Smooth muscle cell (in vitro differentiated cells): ENCODE measurements around the gene DRD1. TPM values are rescaled to one million over a fixed set of nuclear protein-coding genes. Genes with fewer than 3 reads are reported as not detected.

Experiments
- DNase-seq: peaks from one replicate; lab custom pipeline; 2025; ENCODE audit not compliant: unreplicated experiment; lab: John Stamatoyannopoulos, UW
- H2AFZ ChIP-seq: fragments of 200-600 bp; sonication (generic); 2 replicates; pipeline ENCODE4 v1.6.0; 2016; ENCODE audit warnings: antibody characterized with exemption, low read depth, mild to moderate bottlenecking
- H3F3A ChIP-seq: fragments of 200-600 bp; sonication (generic); 2 replicates; pipeline ENCODE4 v1.6.0; 2017; ENCODE audit warnings: antibody characterized with exemption, low read depth
- H3K27ac ChIP-seq: fragments of 200-600 bp; sonication (generic); 2 replicates; pipeline ENCODE4 v1.5.1; 2016; ENCODE audit warnings: low read depth, mild to moderate bottlenecking
- H3K27me3 ChIP-seq: fragments of 200-600 bp; sonication (generic); 2 replicates; pipeline ENCODE4 v1.6.1; 2016; ENCODE audit warnings: low read depth, mild to moderate bottlenecking
- H3K36me3 ChIP-seq: fragments of 200-600 bp; sonication (generic); 2 replicates; pipeline ENCODE4 v1.5.1; 2016; ENCODE audit warnings: low read depth
- H3K4me1 ChIP-seq: fragments of 200-600 bp; sonication (generic); 2 replicates; pipeline ENCODE4 v1.5.1; 2016; ENCODE audit warnings: low read depth
- H3K4me2 ChIP-seq: fragments of 200-600 bp; sonication (generic); 2 replicates; pipeline ENCODE4 v1.6.0; 2016; ENCODE audit warnings: mild to moderate bottlenecking
- H3K4me3 ChIP-seq: fragments of 200-600 bp; sonication (generic); 2 replicates; pipeline ENCODE4 v1.5.1; 2016; ENCODE audit warnings: mild to moderate bottlenecking
- H3K79me2 ChIP-seq: fragments of 200-600 bp; sonication (generic); 2 replicates; pipeline ENCODE4 v1.6.0; 2016; ENCODE audit warnings: low read depth, mild to moderate bottlenecking
- H3K9ac ChIP-seq: fragments of 200-600 bp; sonication (generic); 2 replicates; pipeline ENCODE4 v1.6.0; 2016; ENCODE audit warnings: low read depth
- H3K9me3 ChIP-seq: fragments of 200-600 bp; sonication (generic); replicated peaks from 2 replicates; pipeline ENCODE4 v1.5.1; 2016; ENCODE audit warnings: low read depth
- H4K20me1 ChIP-seq: fragments of 200-600 bp; sonication (generic); 2 replicates; pipeline ENCODE4 v1.6.0; 2016; ENCODE audit warnings: low read depth
- CTCF ChIP-seq: fragments of 200-600 bp; sonication (generic); IDR thresholded peaks from 2 replicates; pipeline ENCODE4 v1.5.1; 2017; ENCODE audit warnings: borderline replicate concordance, mild to moderate bottlenecking, antibody characterized with exemption; ENCODE audit not compliant: insufficient read depth, poor library complexity, severe bottlenecking
- WGBS: methylation state at CpG from one replicate; pipeline ENCODE4 v1.1.7; 2016; ENCODE audit warnings: low lambda C conversion rate; 5-methylcytosine and 5-hydroxymethylcytosine counted together
- polyA plus RNA-seq: library from polyadenylated mRNA; unstranded; fragments of >200 nt; fragmentation: Nextera tagmentation; extraction: Ambion mirVana; gene quantifications from 2 replicates; pipeline ENCODE4 v1.2.1, GENCODE V29; 2016
- total RNA-seq: library from RNA; depleted of rRNA; stranded (reverse); fragments of >200 nt; gene quantifications from 2 replicates; pipeline ENCODE4 v1.2.3, GENCODE V29; 2014

The DRD1 gene
- total and polyA plus RNA-seq, 2 experiments from 2014 or later, result 0.32 to 1.3 TPM

GRCh38 chr5:175491223-175491622 lies 47.2 kb upstream of the DRD1 start:
- Histone ChIP-seq H3K27ac (no peak overlapping the region), H3K79me2 (peaks cover 66% of the 10 kb centered on the region), H4K20me1 (peaks cover 98% of the 10 kb centered on the region), H3K4me2 (no peak overlapping the region), H3K4me1 (no peaks in the 10 kb centered on the region), H3K9me3 (no peaks in the 10 kb centered on the region), H3K9ac (no peak overlapping the region), H3K4me3 (no peak overlapping the region), H3K27me3 (no peaks in the 10 kb centered on the region), H3F3A (no peaks in the 10 kb centered on the region), H2AFZ (no peak overlapping the region), H3K36me3 (no peaks in the 10 kb centered on the region)
- DNase-seq, result no peak
- TF ChIP-seq CTCF, result no peak
- 82% methylated on average over 6 of the region's 6 CpGs for WGBS

- Histone ChIP-seq H3K27me3 (no peaks in the 10 kb centered on the region), H3K4me1 (no peaks in the 10 kb centered on the region), H2AFZ (no peak overlapping the region), H4K20me1 (peaks cover 98% of the 10 kb centered on the region), H3K79me2 (peaks cover 73% of the 10 kb centered on the region), H3K9ac (no peak overlapping the region), H3F3A (no peaks in the 10 kb centered on the region), H3K4me2 (no peak overlapping the region), H3K9me3 (no peaks in the 10 kb centered on the region), H3K36me3 (no peaks in the 10 kb centered on the region), H3K27ac (no peak overlapping the region), H3K4me3 (no peak overlapping the region)
- WGBS, result 92% methylated on average over 6 of the region's 6 CpGs
- TF ChIP-seq CTCF, result no peak
- no peak for DNase-seq
Measured at GRCh38 chr5:175489693-175490443, 45.9 kb upstream of the DRD1 start.

GRCh38 chr5:175487514-175488222 lies 43.7 kb upstream of the DRD1 start:
- Histone ChIP-seq H3K79me2 (peaks cover 95% of the 10 kb centered on the region), H2AFZ (no peak overlapping the region), H3K27ac (no peak overlapping the region), H3K36me3 (no peaks in the 10 kb centered on the region), H3K4me2 (no peak overlapping the region), H4K20me1 (peaks cover 100% of the 10 kb centered on the region), H3K9me3 (no peaks in the 10 kb centered on the region), H3K4me1 (no peaks in the 10 kb centered on the region), H3K4me3 (no peak overlapping the region), H3F3A (no peaks in the 10 kb centered on the region), H3K27me3 (no peaks in the 10 kb centered on the region), H3K9ac (no peak overlapping the region)
- no peak for TF ChIP-seq CTCF
- WGBS, result 89% methylated on average over 11 of the region's 11 CpGs
- DNase-seq, result no peak
